H1 (cell line): ENCODE measurements around the gene KRTAP10-5. TPM values are rescaled to one million over a fixed set of nuclear protein-coding genes. Genes with fewer than 3 reads are reported as not detected.

Experiments used
- CTCF ChIA-PET: fragments of 300-600 bp; sonication (Branson Sonifier 250); formaldehyde crosslinking; loops from one replicate; lab custom pipeline; 2021; ENCODE audit not compliant: partially characterized antibody; lab: Charles Lee
- POLR2A ChIA-PET: fragments of 300-600 bp; sonication (Branson Sonifier 250); formaldehyde crosslinking; loops from one replicate; lab custom pipeline; 2021; ENCODE audit warnings: inconsistent platforms; ENCODE audit not compliant: partially characterized antibody; lab: Charles Lee
- DNase-seq, 2 experiments: peaks; one replicate each; pipeline versions ENCODE4 v3.0.0 to v3.0.0-alpha.2; 2010 to 2022; ENCODE audit warnings: low spot score in 2 of 2, low read depth in 1 of 2, mixed read lengths in 1 of 2
- FAIRE-seq: peaks from 2 replicates; lab custom pipeline; 2011; peaks lifted over from hg19 to GRCh38; lab: Jason Lieb, UNC
- H2AFZ ChIP-seq: 2 replicates; pipeline ENCODE4 v1.8.1; 2012; ENCODE audit warnings: low read length, inconsistent platforms
- H2AK5ac ChIP-seq: 2 replicates; pipeline ENCODE4 v1.6.1; 2013; ENCODE audit warnings: low read depth, low read length
- H2BK120ac ChIP-seq: replicated peaks from 2 replicates; pipeline ENCODE3; 2013; ENCODE audit warnings: low read depth, low read length, inconsistent platforms
- H2BK12ac ChIP-seq: 2 replicates; pipeline ENCODE4 v1.6.1; 2013; ENCODE audit warnings: low read depth, low read length
- H2BK15ac ChIP-seq: 2 replicates; pipeline ENCODE4 v1.6.1; 2013; ENCODE audit warnings: low read length
- H2BK20ac ChIP-seq: 2 replicates; pipeline ENCODE4 v1.6.1; 2013; ENCODE audit warnings: low read length
- H2BK5ac ChIP-seq: 2 replicates; pipeline ENCODE4 v1.6.1; 2013; ENCODE audit warnings: low read depth, low read length
- H3K14ac ChIP-seq: 2 replicates; pipeline ENCODE4 v1.6.1; 2013; ENCODE audit warnings: inconsistent platforms; ENCODE audit not compliant: insufficient read length
- H3K18ac ChIP-seq: 2 replicates; pipeline ENCODE4 v1.6.1; 2013; ENCODE audit warnings: low read length; ENCODE audit errors: extremely low read depth
- H3K23ac ChIP-seq: 2 replicates; pipeline ENCODE4 v1.6.1; 2013; ENCODE audit warnings: inconsistent platforms; ENCODE audit not compliant: insufficient read length
- H3K23me2 ChIP-seq: 2 replicates; pipeline ENCODE4 v1.6.1; 2013; ENCODE audit warnings: low read depth, low read length
- H3K27ac ChIP-seq: 2 replicates; pipeline ENCODE4 v1.6.1; 2011; ENCODE audit warnings: low read depth, low read length, inconsistent platforms
- H3K27me3 ChIP-seq, 4 experiments: replicated peaks in 1 of 4; 1 replicate in 1 of 4; 2 replicates in 3 of 4; pipeline versions ENCODE4 v1.6.1 to v1.8.1; 2011 to 2013; ENCODE audit warnings: low read length in 3 of 4, mild to moderate bottlenecking in 3 of 4, inconsistent platforms in 2 of 4, mixed read lengths in 2 of 4, moderate library complexity in 1 of 4; ENCODE audit not compliant: control insufficient read depth in 3 of 4, insufficient read depth in 3 of 4; ENCODE audit errors: extremely low read depth in 1 of 4
- H3K36me3 ChIP-seq, 4 experiments: 2 replicates each; pipeline versions ENCODE4 v1.6.1 to v1.8.1; 2011 to 2013; ENCODE audit warnings: mild to moderate bottlenecking in 4 of 4, low read length in 3 of 4, moderate library complexity in 2 of 4, control low read depth in 1 of 4, inconsistent platforms in 1 of 4; ENCODE audit not compliant: insufficient read depth in 4 of 4, control insufficient read depth in 2 of 4
- H3K4ac ChIP-seq: replicated peaks from 2 replicates; pipeline ENCODE3; 2013; ENCODE audit warnings: low read length, low read depth, mixed read lengths, inconsistent platforms; ENCODE audit not compliant: insufficient read length
- H3K4me1 ChIP-seq, 4 experiments: replicated peaks in 1 of 4; 1 replicate in 1 of 4; 2 replicates in 3 of 4; pipeline versions ENCODE4 v1.6.1 to v1.8.1; 2011 to 2013; ENCODE audit warnings: low read length in 3 of 4, inconsistent platforms in 2 of 4, mixed read lengths in 1 of 4; ENCODE audit not compliant: insufficient read depth in 4 of 4, control insufficient read depth in 3 of 4
- H3K4me2 ChIP-seq, 2 experiments: 2 replicates each; pipeline versions ENCODE4 v1.6.1 to v1.8.1; 2011 to 2013; ENCODE audit warnings: low read depth in 2 of 2, low read length in 2 of 2, control low read depth in 1 of 2, inconsistent platforms in 1 of 2, mild to moderate bottlenecking in 1 of 2; ENCODE audit not compliant: insufficient read depth in 1 of 2
- H3K4me3 ChIP-seq, 4 experiments: fragments of 200-600, 300-600 bp in 1 of 4; sonication (generic), shearing (Covaris generic), sonication (Bioruptor Twin) in 1 of 4; 2 replicates each; pipeline versions ENCODE4 v1.5.1 to v1.8.1; 2011 to 2016; ENCODE audit warnings: low read length in 4 of 4, low read depth in 3 of 4, control low read depth in 2 of 4, inconsistent platforms in 2 of 4, mild to moderate bottlenecking in 2 of 4, mixed read lengths in 1 of 4, moderate library complexity in 1 of 4; ENCODE audit not compliant: insufficient read depth in 2 of 4; ENCODE audit errors: extremely low read depth in 1 of 4
- H3K56ac ChIP-seq: replicated peaks from 2 replicates; pipeline ENCODE3; 2013; ENCODE audit warnings: low read depth, mild to moderate bottlenecking, mixed read lengths, low read length, inconsistent platforms; ENCODE audit not compliant: insufficient read length
- H3K79me1 ChIP-seq: 2 replicates; pipeline ENCODE4 v1.6.1; 2013; ENCODE audit warnings: low read depth, low read length, control low read depth
- H3K79me2 ChIP-seq, 2 experiments: 2 replicates each; pipeline versions ENCODE4 v1.6.1 to v1.8.1; 2012 to 2013; ENCODE audit warnings: low read length in 2 of 2, mild to moderate bottlenecking in 2 of 2, inconsistent platforms in 1 of 2; ENCODE audit not compliant: insufficient read depth in 2 of 2, control insufficient read depth in 1 of 2
- H3K9ac ChIP-seq, 4 experiments: replicated peaks in 1 of 4; 1 replicate in 1 of 4; 2 replicates in 3 of 4; pipeline versions ENCODE4 v1.6.1 to v1.8.1; 2011 to 2013; ENCODE audit warnings: low read depth in 3 of 4, low read length in 3 of 4, control low read depth in 2 of 4, mild to moderate bottlenecking in 2 of 4, moderate library complexity in 2 of 4, inconsistent platforms in 1 of 4; ENCODE audit errors: extremely low read depth in 1 of 4
- H3K9me3 ChIP-seq, 2 experiments: 2 replicates each; pipeline versions ENCODE4 v1.6.1 to v1.8.1; 2012 to 2013; ENCODE audit warnings: mild to moderate bottlenecking in 2 of 2, moderate library complexity in 2 of 2, control low read depth in 1 of 2, inconsistent platforms in 1 of 2, low read depth in 1 of 2, low read length in 1 of 2, mixed read lengths in 1 of 2; ENCODE audit not compliant: insufficient read depth in 2 of 2
- H4K20me1 ChIP-seq, 2 experiments: replicated peaks in 1 of 2; 2 replicates each; pipeline versions ENCODE3 to v1.8.1; 2011 to 2013; ENCODE audit warnings: inconsistent platforms in 2 of 2, low read length in 2 of 2, mild to moderate bottlenecking in 1 of 2; ENCODE audit not compliant: insufficient read depth in 2 of 2, control insufficient read depth in 1 of 2
- H4K5ac ChIP-seq: 2 replicates; pipeline ENCODE4 v1.6.1; 2013; ENCODE audit warnings: low read length, low read depth, mixed read lengths, inconsistent platforms; ENCODE audit not compliant: insufficient read length
- H4K8ac ChIP-seq: 2 replicates; pipeline ENCODE4 v1.8.0; 2013; ENCODE audit warnings: mild to moderate bottlenecking, moderate library complexity, low read length, inconsistent platforms; ENCODE audit not compliant: insufficient read depth; ENCODE audit errors: extremely low read depth
- H4K91ac ChIP-seq: replicated peaks from 2 replicates; pipeline ENCODE3; 2013; ENCODE audit warnings: low read length, mixed read lengths, inconsistent platforms; ENCODE audit not compliant: insufficient read length
- SIN3A ChIP-seq, 2 experiments: IDR thresholded peaks in 1 of 2; conservative IDR thresholded peaks in 1 of 2; 2 replicates each; pipeline ENCODE4 v1.6.1; 2011 to 2012; ENCODE audit warnings: low read length in 2 of 2, improper control_type of control experiment in 1 of 2, low read depth in 1 of 2, mild to moderate bottlenecking in 1 of 2
- SP1 ChIP-seq: IDR thresholded peaks from 2 replicates; pipeline ENCODE4 v1.6.1; 2011; ENCODE audit warnings: low read depth, low read length
- WGBS, 2 experiments: shearing (Covaris generic) in 1 of 2; methylation state at CpG; one replicate each; pipeline versions ENCODE4 v1.1.6 to v1.1.7; 2013 to 2015; ENCODE audit warnings: low lambda C conversion rate in 2 of 2, mixed read lengths in 2 of 2, inconsistent platforms in 1 of 2, low coverage in 1 of 2, missing lambda C conversion rate in 1 of 2; ENCODE audit not compliant: insufficient replicate concordance in 2 of 2, insufficient coverage in 1 of 2, insufficient read length in 1 of 2; ENCODE audit errors: extremely low coverage in 1 of 2, missing lambda C conversion rate in 1 of 2; 5-methylcytosine and 5-hydroxymethylcytosine counted together
- polyA plus RNA-seq, 7 experiments: library from polyadenylated mRNA; depleted of rRNA in 3 of 7; stranded (reverse) in 5 of 7; unstranded in 2 of 7; fragments of >200 nt in 5 of 7; fragments of 200-250 nt in 2 of 7; gene quantifications; 1 replicate in 5 of 7; 2 replicates in 1 of 7; 4 replicates in 1 of 7; pipeline versions ENCODE4 v1.2.1 to v1.2.3, GENCODE V29; 2011 to 2013; ENCODE audit warnings: missing spikeins in 2 of 7, mixed read lengths in 2 of 7
- total RNA-seq: library from RNA; stranded (reverse); fragmentation: NEBNext Ultra II Directional; extraction: Animal tissue kit (Norgen Biotek cat#: 25700); gene quantifications from 2 replicates; pipeline ENCODE4 v1.2.1, GENCODE V29; 2021

Gene KRTAP10-5
- total and polyA plus RNA-seq, 2 of the 8 experiments (the other 6 are each of a cell fraction or from before 2014, with no cell fraction given) = 0.09 TPM; not detected in 1

DNA sequence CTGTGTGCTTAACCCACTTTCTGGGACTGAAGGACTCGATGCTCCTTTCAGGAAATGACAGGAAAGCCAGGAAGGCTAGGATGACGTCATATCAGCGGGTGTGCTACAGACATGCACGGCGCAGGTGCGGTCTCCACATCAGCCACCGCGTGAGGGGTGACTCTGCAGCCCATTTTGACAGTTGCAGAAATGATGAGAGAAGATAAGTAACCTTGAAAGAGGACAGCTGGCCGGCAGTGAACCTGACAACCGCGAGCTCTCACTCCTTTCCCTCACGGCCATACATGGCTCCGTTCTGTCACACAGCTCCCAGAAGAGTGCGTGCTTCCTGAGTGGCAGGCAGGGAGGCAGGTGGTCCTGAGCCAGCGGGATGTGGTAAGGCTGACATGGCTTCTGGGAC is 1.7 kb upstream of the KRTAP10-5 start:
- Histone ChIP-seq H2BK20ac (no peak overlapping the region), H2BK12ac (no peak overlapping the region; the same call in 1 of the 2 replicates), H2BK5ac (no peak overlapping the region), H3K4ac (no peak overlapping the region), H4K91ac (no peak overlapping the region), H3K18ac (no peak overlapping the region), H3K4me1 (no peaks in the 10 kb centered on the region; a peak in 1 of 7 replicates), H2BK15ac (no peak overlapping the region), H4K5ac (no peak overlapping the region), H3K4me2 (no peak overlapping the region), H3K27ac (no peak overlapping the region), H3K23me2 (no peaks in the 10 kb centered on the region), H4K20me1 (no peaks in the 10 kb centered on the region), H3K9me3 (peaks cover 0 to 9% of the 10 kb centered on the region in 2 experiments; a peak in 2 of 4 replicates), H3K27me3 (no peaks in the 10 kb centered on the region), H2BK120ac (no peak overlapping the region), H3K36me3 (no peaks in the 10 kb centered on the region), H2AK5ac (no peak overlapping the region), H3K9ac (no peak overlapping the region), H2AFZ (no peak overlapping the region), H3K14ac (no peak overlapping the region), H3K79me2 (no peaks in the 10 kb centered on the region), H3K56ac (no peak overlapping the region), H3K4me3 (no peak overlapping the region), H4K8ac (no peak overlapping the region), H3K79me1 (no peaks in the 10 kb centered on the region), H3K23ac (no peak overlapping the region)
- WGBS, 2 experiments = 80% methylated on average over 14 of the region's 15 CpGs; no CpG with 5 or more reads in 1 of the 2 experiments
- ChIA-PET POLR2A (interaction anchor here (1.2 to 1.3 kb wide), 2 partner anchors 33 to 171 kb away, joined by 3 to 4 read pairs; no protein-coding TSS in a partner anchor), CTCF (interaction anchor here (0.7 kb wide), 1 partner anchor 56 kb away, joined by 3 read pairs; no protein-coding TSS in a partner anchor)
- FAIRE-seq (no peak), DNase-seq (no peak)
- no peak for TF ChIP-seq SP1
- no peak for TF ChIP-seq SIN3A (conservative IDR thresholded peaks at IDR 0.05 in 1 of 2, IDR thresholded peaks at IDR 0.05 in 1 of 2; ENCODE audit: low read depth in 1 of 2, low read length in 2 of 2)
